H1 (cell line): ENCODE results near the gene NFIC. TPM values are rescaled to one million over a fixed set of nuclear protein-coding genes. Genes with fewer than 3 reads are reported as not detected.

ENCODE experiments used
- CTCF ChIA-PET: fragments of 300-600 bp; sonication (Branson Sonifier 250); formaldehyde crosslinking; loops from one replicate; lab custom pipeline; 2021; ENCODE audit not compliant: partially characterized antibody; lab: Charles Lee
- POLR2A ChIA-PET: fragments of 300-600 bp; sonication (Branson Sonifier 250); formaldehyde crosslinking; loops from one replicate; lab custom pipeline; 2021; ENCODE audit warnings: inconsistent platforms; ENCODE audit not compliant: partially characterized antibody; lab: Charles Lee
- DNase-seq, 2 experiments: peaks; one replicate each; pipeline versions ENCODE4 v3.0.0 to v3.0.0-alpha.2; 2010 to 2022; ENCODE audit warnings: low spot score in 2 of 2, low read depth in 1 of 2, mixed read lengths in 1 of 2
- FAIRE-seq: peaks from 2 replicates; lab custom pipeline; 2011; peaks lifted over from hg19 to GRCh38; lab: Jason Lieb, UNC
- H2AFZ ChIP-seq: 2 replicates; pipeline ENCODE4 v1.8.1; 2012; ENCODE audit warnings: low read length, inconsistent platforms
- H2AK5ac ChIP-seq: 2 replicates; pipeline ENCODE4 v1.6.1; 2013; ENCODE audit warnings: low read depth, low read length
- H2BK120ac ChIP-seq: replicated peaks from 2 replicates; pipeline ENCODE3; 2013; ENCODE audit warnings: low read depth, low read length, inconsistent platforms
- H2BK12ac ChIP-seq: 2 replicates; pipeline ENCODE4 v1.6.1; 2013; ENCODE audit warnings: low read depth, low read length
- H2BK15ac ChIP-seq: 2 replicates; pipeline ENCODE4 v1.6.1; 2013; ENCODE audit warnings: low read length
- H2BK20ac ChIP-seq: 2 replicates; pipeline ENCODE4 v1.6.1; 2013; ENCODE audit warnings: low read length
- H2BK5ac ChIP-seq: 2 replicates; pipeline ENCODE4 v1.6.1; 2013; ENCODE audit warnings: low read depth, low read length
- H3K14ac ChIP-seq: 2 replicates; pipeline ENCODE4 v1.6.1; 2013; ENCODE audit warnings: inconsistent platforms; ENCODE audit not compliant: insufficient read length
- H3K18ac ChIP-seq: 2 replicates; pipeline ENCODE4 v1.6.1; 2013; ENCODE audit warnings: low read length; ENCODE audit errors: extremely low read depth
- H3K23ac ChIP-seq: 2 replicates; pipeline ENCODE4 v1.6.1; 2013; ENCODE audit warnings: inconsistent platforms; ENCODE audit not compliant: insufficient read length
- H3K23me2 ChIP-seq: 2 replicates; pipeline ENCODE4 v1.6.1; 2013; ENCODE audit warnings: low read depth, low read length
- H3K27ac ChIP-seq: 2 replicates; pipeline ENCODE4 v1.6.1; 2011; ENCODE audit warnings: low read depth, low read length, inconsistent platforms
- H3K27me3 ChIP-seq, 4 experiments: replicated peaks in 1 of 4; 1 replicate in 1 of 4; 2 replicates in 3 of 4; pipeline versions ENCODE4 v1.6.1 to v1.8.1; 2011 to 2013; ENCODE audit warnings: low read length in 3 of 4, mild to moderate bottlenecking in 3 of 4, inconsistent platforms in 2 of 4, mixed read lengths in 2 of 4, moderate library complexity in 1 of 4; ENCODE audit not compliant: control insufficient read depth in 3 of 4, insufficient read depth in 3 of 4; ENCODE audit errors: extremely low read depth in 1 of 4
- H3K36me3 ChIP-seq, 4 experiments: 2 replicates each; pipeline versions ENCODE4 v1.6.1 to v1.8.1; 2011 to 2013; ENCODE audit warnings: mild to moderate bottlenecking in 4 of 4, low read length in 3 of 4, moderate library complexity in 2 of 4, control low read depth in 1 of 4, inconsistent platforms in 1 of 4; ENCODE audit not compliant: insufficient read depth in 4 of 4, control insufficient read depth in 2 of 4
- H3K4ac ChIP-seq: replicated peaks from 2 replicates; pipeline ENCODE3; 2013; ENCODE audit warnings: low read length, low read depth, mixed read lengths, inconsistent platforms; ENCODE audit not compliant: insufficient read length
- H3K4me1 ChIP-seq, 4 experiments: replicated peaks in 1 of 4; 1 replicate in 1 of 4; 2 replicates in 3 of 4; pipeline versions ENCODE4 v1.6.1 to v1.8.1; 2011 to 2013; ENCODE audit warnings: low read length in 3 of 4, inconsistent platforms in 2 of 4, mixed read lengths in 1 of 4; ENCODE audit not compliant: insufficient read depth in 4 of 4, control insufficient read depth in 3 of 4
- H3K4me2 ChIP-seq, 2 experiments: 2 replicates each; pipeline versions ENCODE4 v1.6.1 to v1.8.1; 2011 to 2013; ENCODE audit warnings: low read depth in 2 of 2, low read length in 2 of 2, control low read depth in 1 of 2, inconsistent platforms in 1 of 2, mild to moderate bottlenecking in 1 of 2; ENCODE audit not compliant: insufficient read depth in 1 of 2
- H3K4me3 ChIP-seq, 4 experiments: fragments of 200-600, 300-600 bp in 1 of 4; sonication (generic), shearing (Covaris generic), sonication (Bioruptor Twin) in 1 of 4; 2 replicates each; pipeline versions ENCODE4 v1.5.1 to v1.8.1; 2011 to 2016; ENCODE audit warnings: low read length in 4 of 4, low read depth in 3 of 4, control low read depth in 2 of 4, inconsistent platforms in 2 of 4, mild to moderate bottlenecking in 2 of 4, mixed read lengths in 1 of 4, moderate library complexity in 1 of 4; ENCODE audit not compliant: insufficient read depth in 2 of 4; ENCODE audit errors: extremely low read depth in 1 of 4
- H3K56ac ChIP-seq: replicated peaks from 2 replicates; pipeline ENCODE3; 2013; ENCODE audit warnings: low read depth, mild to moderate bottlenecking, mixed read lengths, low read length, inconsistent platforms; ENCODE audit not compliant: insufficient read length
- H3K79me1 ChIP-seq: 2 replicates; pipeline ENCODE4 v1.6.1; 2013; ENCODE audit warnings: low read depth, low read length, control low read depth
- H3K79me2 ChIP-seq, 2 experiments: 2 replicates each; pipeline versions ENCODE4 v1.6.1 to v1.8.1; 2012 to 2013; ENCODE audit warnings: low read length in 2 of 2, mild to moderate bottlenecking in 2 of 2, inconsistent platforms in 1 of 2; ENCODE audit not compliant: insufficient read depth in 2 of 2, control insufficient read depth in 1 of 2
- H3K9ac ChIP-seq, 4 experiments: replicated peaks in 1 of 4; 1 replicate in 1 of 4; 2 replicates in 3 of 4; pipeline versions ENCODE4 v1.6.1 to v1.8.1; 2011 to 2013; ENCODE audit warnings: low read depth in 3 of 4, low read length in 3 of 4, control low read depth in 2 of 4, mild to moderate bottlenecking in 2 of 4, moderate library complexity in 2 of 4, inconsistent platforms in 1 of 4; ENCODE audit errors: extremely low read depth in 1 of 4
- H3K9me3 ChIP-seq, 2 experiments: 2 replicates each; pipeline versions ENCODE4 v1.6.1 to v1.8.1; 2012 to 2013; ENCODE audit warnings: mild to moderate bottlenecking in 2 of 2, moderate library complexity in 2 of 2, control low read depth in 1 of 2, inconsistent platforms in 1 of 2, low read depth in 1 of 2, low read length in 1 of 2, mixed read lengths in 1 of 2; ENCODE audit not compliant: insufficient read depth in 2 of 2
- H4K20me1 ChIP-seq, 2 experiments: replicated peaks in 1 of 2; 2 replicates each; pipeline versions ENCODE3 to v1.8.1; 2011 to 2013; ENCODE audit warnings: inconsistent platforms in 2 of 2, low read length in 2 of 2, mild to moderate bottlenecking in 1 of 2; ENCODE audit not compliant: insufficient read depth in 2 of 2, control insufficient read depth in 1 of 2
- H4K5ac ChIP-seq: 2 replicates; pipeline ENCODE4 v1.6.1; 2013; ENCODE audit warnings: low read length, low read depth, mixed read lengths, inconsistent platforms; ENCODE audit not compliant: insufficient read length
- H4K8ac ChIP-seq: 2 replicates; pipeline ENCODE4 v1.8.0; 2013; ENCODE audit warnings: mild to moderate bottlenecking, moderate library complexity, low read length, inconsistent platforms; ENCODE audit not compliant: insufficient read depth; ENCODE audit errors: extremely low read depth
- H4K91ac ChIP-seq: replicated peaks from 2 replicates; pipeline ENCODE3; 2013; ENCODE audit warnings: low read length, mixed read lengths, inconsistent platforms; ENCODE audit not compliant: insufficient read length
- EGR1 ChIP-seq: IDR thresholded peaks from 2 replicates; pipeline ENCODE4 v1.6.1; 2011; ENCODE audit warnings: low read depth, low read length, borderline replicate concordance
- EZH2 ChIP-seq: fragments of 200-600 bp; sonication (generic); IDR thresholded peaks from 2 replicates; pipeline ENCODE4 v1.7.1; 2012; ENCODE audit warnings: low read depth, mild to moderate bottlenecking, moderate library complexity, low read length, inconsistent platforms; ENCODE audit not compliant: severe bottlenecking
- NRF1 ChIP-seq: IDR thresholded peaks from 2 replicates; pipeline ENCODE4 v1.6.1; 2011; ENCODE audit warnings: mild to moderate bottlenecking, low read depth, low read length, improper control_type of control experiment
- POLR2A ChIP-seq, 2 experiments: IDR thresholded peaks; 1 replicate in 1 of 2; 2 replicates in 1 of 2; pipeline ENCODE4 v1.6.1; 2011; ENCODE audit warnings: low read depth in 2 of 2, low read length in 2 of 2, mild to moderate bottlenecking in 2 of 2; ENCODE audit errors: control extremely low read depth in 1 of 2
- RAD21 ChIP-seq, 2 experiments: IDR thresholded peaks in 1 of 2; conservative IDR thresholded peaks in 1 of 2; 2 replicates each; pipeline ENCODE4 v1.6.1; 2011; ENCODE audit warnings: low read depth in 2 of 2, low read length in 2 of 2, improper control_type of control experiment in 1 of 2, inconsistent platforms in 1 of 2, mild to moderate bottlenecking in 1 of 2, moderate library complexity in 1 of 2
- RNF2 ChIP-seq: fragments of 200-900, 300-1000 bp; sonication (generic); IDR thresholded peaks from 2 replicates; pipeline ENCODE4 v1.7.1; 2016; ENCODE audit warnings: borderline replicate concordance, low read depth, mild to moderate bottlenecking, antibody characterized with exemption, low read length; ENCODE audit not compliant: poor library complexity, severe bottlenecking; ENCODE audit errors: missing control alignments
- SAP30 ChIP-seq: fragments of 300-600 bp; sonication (generic); IDR thresholded peaks from 2 replicates; pipeline ENCODE4 v1.7.1; 2012; ENCODE audit warnings: low read length, moderate library complexity, mild to moderate bottlenecking, inconsistent platforms; ENCODE audit not compliant: insufficient read depth, insufficient replicate concordance
- SUZ12 ChIP-seq: fragments of 200-600 bp; sonication (generic); IDR thresholded peaks from 2 replicates; pipeline ENCODE4 v1.6.1; 2012; ENCODE audit warnings: mild to moderate bottlenecking, inconsistent platforms, low read length, moderate library complexity, mixed read lengths
- TAF1 ChIP-seq: IDR thresholded peaks from 2 replicates; pipeline ENCODE4 v1.6.1; 2011; ENCODE audit warnings: mild to moderate bottlenecking, low read depth, low read length
- WGBS, 2 experiments: shearing (Covaris generic) in 1 of 2; methylation state at CpG; one replicate each; pipeline versions ENCODE4 v1.1.6 to v1.1.7; 2013 to 2015; ENCODE audit warnings: low lambda C conversion rate in 2 of 2, mixed read lengths in 2 of 2, inconsistent platforms in 1 of 2, low coverage in 1 of 2, missing lambda C conversion rate in 1 of 2; ENCODE audit not compliant: insufficient replicate concordance in 2 of 2, insufficient coverage in 1 of 2, insufficient read length in 1 of 2; ENCODE audit errors: extremely low coverage in 1 of 2, missing lambda C conversion rate in 1 of 2; 5-methylcytosine and 5-hydroxymethylcytosine counted together
- polyA plus RNA-seq, 7 experiments: library from polyadenylated mRNA; depleted of rRNA in 3 of 7; stranded (reverse) in 5 of 7; unstranded in 2 of 7; fragments of >200 nt in 5 of 7; fragments of 200-250 nt in 2 of 7; gene quantifications; 1 replicate in 5 of 7; 2 replicates in 1 of 7; 4 replicates in 1 of 7; pipeline versions ENCODE4 v1.2.1 to v1.2.3, GENCODE V29; 2011 to 2013; ENCODE audit warnings: missing spikeins in 2 of 7, mixed read lengths in 2 of 7
- total RNA-seq: library from RNA; stranded (reverse); fragmentation: NEBNext Ultra II Directional; extraction: Animal tissue kit (Norgen Biotek cat#: 25700); gene quantifications from 2 replicates; pipeline ENCODE4 v1.2.1, GENCODE V29; 2021
- TF ChIP-seq, protein P1 (sequence below), 3 experiments: IDR thresholded peaks; 1 replicate in 2 of 3; 2 replicates in 1 of 3; pipeline versions ENCODE4 v1.5.1 to v1.6.1; 2011; ENCODE audit warnings: low read length in 3 of 3, mild to moderate bottlenecking in 3 of 3, inconsistent platforms in 2 of 3, low read depth in 1 of 3, moderate library complexity in 1 of 3; ENCODE audit not compliant: insufficient read depth in 1 of 3; ENCODE audit errors: control extremely low read depth in 1 of 3

NFIC gene
- total and polyA plus RNA-seq, 2 of the 8 experiments (the other 6 are each of a cell fraction or from before 2014, with no cell fraction given), result 0.56 to 3.2 TPM

DNA sequence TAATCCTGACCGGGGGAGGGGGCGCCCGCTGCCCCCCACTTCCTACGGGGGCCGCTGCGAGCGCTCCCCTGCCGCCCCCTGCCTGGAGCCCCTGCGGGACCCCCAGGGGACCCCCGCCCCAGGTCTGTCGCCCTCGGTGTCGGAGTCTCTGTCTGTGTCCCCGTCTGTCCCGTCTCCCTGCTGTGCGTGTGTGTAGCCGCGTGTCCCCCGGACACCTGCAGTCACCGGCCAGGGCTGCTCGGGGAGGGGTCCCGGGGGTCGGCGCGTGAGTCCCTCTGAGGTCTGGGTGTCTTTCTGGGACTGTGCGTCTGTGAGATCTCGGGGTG is 7.7 kb upstream of the NFIC start:
- Histone ChIP-seq H3K9ac (no peak overlapping the region), H3K36me3 (peaks cover 0 to 13% (median 0%) of the 10 kb centered on the region in 4 experiments; a peak in 1 of 8 replicates), H3K56ac (no peak overlapping the region), H3K23ac (no peak overlapping the region), H3K18ac (peak overlapping the region; percentile 32; the same call in 1 of the 2 replicates), H2AFZ (no peak overlapping the region), H3K4ac (no peak overlapping the region), H2BK12ac (no peak overlapping the region), H3K27ac (no peak overlapping the region), H3K4me1 (peaks cover 0 to 9% (median 6%) of the 10 kb centered on the region in 4 experiments; a peak in 6 of 7 replicates), H2AK5ac (no peak overlapping the region), H2BK120ac (no peak overlapping the region), H3K14ac (no peak overlapping the region), H3K9me3 (no peaks in the 10 kb centered on the region; a peak in 1 of 4 replicates), H3K4me2 (peak overlapping the region; percentile 43 to 51; a peak in 2 of 4 replicates), H4K8ac (peak overlapping the region; percentile 68; the same call in 1 of the 2 replicates), H3K79me2 (no peaks in the 10 kb centered on the region), H4K91ac (no peak overlapping the region), H3K27me3 (peaks cover 72 to 89% (median 84%) of the 10 kb centered on the region in 4 experiments), H2BK15ac (no peak overlapping the region), H2BK20ac (no peak overlapping the region), H3K4me3 (peak overlapping the region in 1 of 4 experiments; percentile 46; a peak in 2 of 8 replicates), H4K20me1 (peaks cover 10 to 30% of the 10 kb centered on the region in 2 experiments), H4K5ac (no peak overlapping the region), H3K79me1 (no peaks in the 10 kb centered on the region), H2BK5ac (no peak overlapping the region), H3K23me2 (0 out of 2 replicates have a peak, but pooled peaks cover 3% of the 10 kb centered on the region)
- WGBS, 2 experiments, result 35% methylated on average over 2 of the region's 27 CpGs; no CpG with 5 or more reads in 1 of the 2 experiments
- ChIA-PET POLR2A (no interaction called here), CTCF (no interaction called here)
- no peak for DNase-seq
- no peak for FAIRE-seq
- TF ChIP-seq NRF1 (no peak), RNF2 (peak; percentile 47), TAF1 (no peak), EZH2 (peak; percentile 88), SUZ12 (peak; percentile 88), RAD21 (IDR thresholded peaks at IDR 0.05 in 1 of 2, conservative IDR thresholded peaks at IDR 0.05 in 1 of 2; ENCODE audit: low read depth in 2 of 2, low read length in 2 of 2) (no peak), POLR2A (IDR thresholded peaks at IDR 0.05; ENCODE audit: control extremely low read depth in 1 of 2, low read depth in 2 of 2, low read length in 2 of 2) (no peak), EGR1 (no peak), SAP30 (no peak)
- TF ChIP-seq, protein P1, sequence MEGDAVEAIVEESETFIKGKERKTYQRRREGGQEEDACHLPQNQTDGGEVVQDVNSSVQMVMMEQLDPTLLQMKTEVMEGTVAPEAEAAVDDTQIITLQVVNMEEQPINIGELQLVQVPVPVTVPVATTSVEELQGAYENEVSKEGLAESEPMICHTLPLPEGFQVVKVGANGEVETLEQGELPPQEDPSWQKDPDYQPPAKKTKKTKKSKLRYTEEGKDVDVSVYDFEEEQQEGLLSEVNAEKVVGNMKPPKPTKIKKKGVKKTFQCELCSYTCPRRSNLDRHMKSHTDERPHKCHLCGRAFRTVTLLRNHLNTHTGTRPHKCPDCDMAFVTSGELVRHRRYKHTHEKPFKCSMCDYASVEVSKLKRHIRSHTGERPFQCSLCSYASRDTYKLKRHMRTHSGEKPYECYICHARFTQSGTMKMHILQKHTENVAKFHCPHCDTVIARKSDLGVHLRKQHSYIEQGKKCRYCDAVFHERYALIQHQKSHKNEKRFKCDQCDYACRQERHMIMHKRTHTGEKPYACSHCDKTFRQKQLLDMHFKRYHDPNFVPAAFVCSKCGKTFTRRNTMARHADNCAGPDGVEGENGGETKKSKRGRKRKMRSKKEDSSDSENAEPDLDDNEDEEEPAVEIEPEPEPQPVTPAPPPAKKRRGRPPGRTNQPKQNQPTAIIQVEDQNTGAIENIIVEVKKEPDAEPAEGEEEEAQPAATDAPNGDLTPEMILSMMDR (IDR thresholded peaks at IDR 0.05; ENCODE audit: control extremely low read depth in 1 of 3, insufficient read depth in 1 of 3, low read depth in 1 of 3, low read length in 3 of 3), result no peak
